Measurements from ENCODE around the gene C2orf78. TPM values are rescaled to one million over a fixed set of nuclear protein-coding genes. Genes with fewer than 3 reads are reported as not detected.
"Not testable (repeated sequence)": the region's sequence is repeated elsewhere in the genome, so short reads cannot be mapped to it uniquely, and the experiment has no call there.

The C2orf78 gene
- total and polyA plus RNA-seq, 2 donors from 2014 or later, result not detected

DNA sequence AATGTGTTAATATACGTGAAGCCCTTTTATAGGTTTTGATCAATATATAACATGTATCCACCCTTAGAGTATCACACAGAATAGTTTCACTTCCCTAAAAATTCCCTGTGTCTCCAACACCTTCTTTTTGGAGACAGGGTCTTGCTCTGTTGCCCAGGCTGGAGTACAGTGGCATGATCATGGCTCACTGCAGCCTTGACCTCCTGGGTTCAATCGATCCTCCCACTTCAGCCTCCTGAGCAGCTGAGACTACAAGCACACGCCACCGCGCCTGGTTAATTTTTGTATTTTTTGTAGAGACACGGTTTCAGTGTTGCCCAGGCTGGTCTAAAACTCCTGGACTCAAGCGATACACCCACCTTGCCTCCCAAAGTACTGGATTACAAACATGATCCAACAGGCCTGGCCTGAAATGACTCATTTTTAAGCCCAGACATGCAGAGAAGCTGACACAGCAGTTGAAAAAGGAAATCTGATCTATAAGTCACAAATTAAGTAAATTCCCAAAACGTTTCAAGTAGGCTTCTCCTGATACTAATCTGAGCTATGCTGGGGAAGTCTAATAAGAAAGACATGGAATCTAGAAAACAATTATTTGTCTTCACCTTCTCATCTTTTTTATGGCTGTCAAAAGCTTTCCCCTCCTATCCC, 7.0 kb upstream of the C2orf78 start:
- Histone ChIP-seq H3K9me3 (ENCODE audit: control insufficient read depth in 2 of 3, insufficient read depth in 1 of 3, low read length in 3 of 3) (no peaks in the 10 kb centered on the region), H3K27ac (ENCODE audit: low read depth in 2 of 2, low read length in 2 of 2) (no peak overlapping the region), H3K27me3 (ENCODE audit: control insufficient read depth, insufficient read depth, low read length) (no peaks in the 10 kb centered on the region), H3K4me1 (ENCODE audit: control insufficient read depth in 2 of 3, insufficient read depth in 2 of 3, low read depth in 1 of 3, low read length in 3 of 3) (peaks cover 4 to 7% (median 4%) of the 10 kb centered on the region in 3 donors), H3K36me3 (ENCODE audit: control insufficient read depth in 2 of 3, insufficient read depth in 3 of 3, low read length in 3 of 3) (peaks cover 10 to 25% (median 10%) of the 10 kb centered on the region in 3 donors), H3K9ac (ENCODE audit: low read length in 3 of 3) (no peak overlapping the region), H3K4me3 (ENCODE audit: low read length in 3 of 3) (no peak overlapping the region)
- FAIRE-seq (no peak), DNase-seq (no peak)
- TF ChIP-seq, protein P1, sequence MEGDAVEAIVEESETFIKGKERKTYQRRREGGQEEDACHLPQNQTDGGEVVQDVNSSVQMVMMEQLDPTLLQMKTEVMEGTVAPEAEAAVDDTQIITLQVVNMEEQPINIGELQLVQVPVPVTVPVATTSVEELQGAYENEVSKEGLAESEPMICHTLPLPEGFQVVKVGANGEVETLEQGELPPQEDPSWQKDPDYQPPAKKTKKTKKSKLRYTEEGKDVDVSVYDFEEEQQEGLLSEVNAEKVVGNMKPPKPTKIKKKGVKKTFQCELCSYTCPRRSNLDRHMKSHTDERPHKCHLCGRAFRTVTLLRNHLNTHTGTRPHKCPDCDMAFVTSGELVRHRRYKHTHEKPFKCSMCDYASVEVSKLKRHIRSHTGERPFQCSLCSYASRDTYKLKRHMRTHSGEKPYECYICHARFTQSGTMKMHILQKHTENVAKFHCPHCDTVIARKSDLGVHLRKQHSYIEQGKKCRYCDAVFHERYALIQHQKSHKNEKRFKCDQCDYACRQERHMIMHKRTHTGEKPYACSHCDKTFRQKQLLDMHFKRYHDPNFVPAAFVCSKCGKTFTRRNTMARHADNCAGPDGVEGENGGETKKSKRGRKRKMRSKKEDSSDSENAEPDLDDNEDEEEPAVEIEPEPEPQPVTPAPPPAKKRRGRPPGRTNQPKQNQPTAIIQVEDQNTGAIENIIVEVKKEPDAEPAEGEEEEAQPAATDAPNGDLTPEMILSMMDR (IDR thresholded peaks at IDR 0.05; ENCODE audit: borderline replicate concordance, extremely low read depth, insufficient read depth), result no peak
- intact Hi-C loops (cut with DNase I), result no loop called here

DNA sequence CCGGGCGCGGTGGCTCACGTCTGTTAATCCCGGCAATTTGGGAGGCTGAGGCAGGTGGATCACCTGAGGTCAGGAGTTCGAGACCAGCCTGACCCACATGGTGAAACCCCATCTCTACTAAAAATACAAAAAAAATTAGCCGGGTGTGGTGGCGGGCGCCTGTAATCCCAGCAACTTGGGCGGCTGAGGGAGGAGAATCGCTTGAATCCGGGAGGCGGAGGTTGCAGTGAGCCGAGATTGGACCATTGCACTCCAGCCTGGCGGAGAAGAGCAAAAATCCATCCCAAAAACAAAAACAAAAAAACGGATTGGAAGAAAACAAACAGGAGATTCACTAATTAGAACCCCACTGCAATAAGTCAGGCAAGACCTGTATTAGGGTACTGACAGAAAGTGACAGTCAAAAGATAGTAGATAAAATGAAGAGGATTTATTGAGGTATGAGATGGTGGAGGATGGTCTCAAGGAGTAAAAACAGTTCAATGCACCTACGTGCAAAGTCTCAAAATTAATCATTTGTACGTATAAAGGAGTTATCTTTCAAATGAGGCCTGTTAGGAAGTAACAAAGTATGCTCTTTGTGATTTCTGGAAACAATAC, 5.0 kb upstream of the C2orf78 start:
- H3K27ac ChIP-seq (ENCODE audit: low read depth in 2 of 2, low read length in 2 of 2); H3K36me3 ChIP-seq (ENCODE audit: control insufficient read depth in 2 of 3, insufficient read depth in 3 of 3, low read length in 3 of 3); intact Hi-C loops (cut with DNase I); DNase-seq; H3K27me3 ChIP-seq (ENCODE audit: control insufficient read depth, insufficient read depth, low read length); H3K9me3 ChIP-seq (ENCODE audit: control insufficient read depth in 2 of 3, insufficient read depth in 1 of 3, low read length in 3 of 3); H3K4me1 ChIP-seq (ENCODE audit: control insufficient read depth in 2 of 3, insufficient read depth in 2 of 3, low read depth in 1 of 3, low read length in 3 of 3); FAIRE-seq: not testable (repeated sequence)
- H3K4me3 ChIP-seq (ENCODE audit: low read length in 3 of 3), result peak overlapping the region; percentile 91 to 100 (median 96)
- peak overlapping the region; percentile 90 to 99 (median 96) for H3K9ac ChIP-seq (ENCODE audit: low read length in 3 of 3)

DNA sequence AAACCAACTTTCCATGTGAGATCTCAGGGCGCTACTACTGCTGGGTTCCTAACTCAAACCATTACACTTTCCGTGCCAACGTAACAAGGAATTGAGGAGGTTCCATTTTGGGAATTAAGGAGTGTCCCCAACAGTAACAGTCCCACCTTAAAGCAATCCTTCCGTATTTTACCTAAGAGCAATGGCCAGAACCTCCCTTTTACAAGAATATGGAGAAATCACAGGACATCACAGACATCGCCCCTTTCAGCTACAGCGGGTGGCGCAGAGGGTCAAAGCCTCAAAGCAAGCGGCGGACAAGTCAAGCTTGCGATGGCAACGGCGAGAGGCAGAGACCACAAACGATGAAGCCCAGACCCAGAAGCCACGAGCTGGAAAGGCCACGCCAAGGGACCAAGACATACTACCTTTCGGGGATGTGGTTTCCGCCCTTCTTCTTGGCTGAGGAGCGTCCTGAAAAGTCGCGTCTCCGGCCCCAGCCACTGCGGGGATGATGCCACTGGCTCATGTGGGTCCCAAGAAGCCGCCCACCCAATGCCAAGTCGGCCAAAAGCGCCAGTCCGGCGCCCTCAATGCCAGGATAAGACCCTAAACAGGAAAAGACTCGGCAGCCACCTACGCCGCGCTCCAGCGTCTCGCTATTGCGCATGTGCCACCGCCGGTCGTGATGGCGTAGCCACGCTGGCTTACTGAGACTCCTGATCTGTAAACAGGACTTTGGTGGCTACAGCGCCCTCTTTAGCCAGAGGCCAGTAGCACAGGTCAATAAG, 4.3 kb upstream of the C2orf78 start, which contains the start of gene DUSP11:
DUSP11 (minus strand) TSS at position 637 of the 770 bp plus-strand sequence; CDS start at position 508, 129 bp downstream.
- Histone ChIP-seq H3K27ac (ENCODE audit: low read depth in 2 of 2, low read length in 2 of 2) (peak within 1 kb of the TSS; percentile 87), H3K9ac (ENCODE audit: low read length in 3 of 3) (peak within 1 kb of the TSS; percentile 90 to 99 (median 96)), H3K9me3 (ENCODE audit: control insufficient read depth in 2 of 3, insufficient read depth in 1 of 3, low read length in 3 of 3) (no peaks in the 10 kb centered on the region), H3K36me3 (ENCODE audit: control insufficient read depth in 2 of 3, insufficient read depth in 3 of 3, low read length in 3 of 3) (peaks cover 3 to 4% (median 4%) of the 10 kb centered on the region in 3 donors), H3K27me3 (ENCODE audit: control insufficient read depth, insufficient read depth, low read length) (no peaks in the 10 kb centered on the region), H3K4me3 (ENCODE audit: low read length in 3 of 3) (peak within 1 kb of the TSS; percentile 91 to 100 (median 96)), H3K4me1 (ENCODE audit: control insufficient read depth in 2 of 3, insufficient read depth in 2 of 3, low read depth in 1 of 3, low read length in 3 of 3) (peaks cover 4 to 7% (median 4%) of the 10 kb centered on the region in 3 donors)
- TF ChIP-seq, protein P1 (IDR thresholded peaks at IDR 0.05; ENCODE audit: borderline replicate concordance, extremely low read depth, insufficient read depth), result peak; percentile 96
- peak; percentile 95 to 98 (median 96) for DNase-seq
- intact Hi-C loops (cut with DNase I), result no loop called here
- no peak for FAIRE-seq

DNA sequence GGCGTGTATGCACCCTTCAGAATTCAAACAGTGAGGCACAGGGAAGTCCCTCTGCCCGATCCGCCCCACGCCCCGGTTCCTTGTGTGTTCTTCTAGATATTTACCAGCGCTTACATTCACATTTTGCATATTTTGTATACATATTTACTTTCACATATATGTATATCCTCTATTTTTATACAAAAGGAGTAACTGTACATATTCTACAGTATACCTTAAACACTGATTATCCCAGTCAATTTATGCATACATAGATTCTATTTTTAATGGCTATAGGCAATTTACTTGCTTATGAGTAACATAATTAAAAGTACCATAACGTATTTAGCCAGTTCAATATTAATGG, 3.8 kb upstream of the C2orf78 start:
- Histone ChIP-seq H3K9me3 (ENCODE audit: control insufficient read depth in 2 of 3, insufficient read depth in 1 of 3, low read length in 3 of 3) (no peaks in the 10 kb centered on the region), H3K9ac (ENCODE audit: low read length in 3 of 3) (peak overlapping the region in 2 of 3 donors; percentile 11 to 16), H3K36me3 (ENCODE audit: control insufficient read depth in 2 of 3, insufficient read depth in 3 of 3, low read length in 3 of 3) (peaks cover 0 to 4% (median 2%) of the 10 kb centered on the region in 3 donors), H3K4me3 (ENCODE audit: low read length in 3 of 3) (peak overlapping the region; percentile 91 to 100 (median 96)), H3K27ac (ENCODE audit: low read depth in 2 of 2, low read length in 2 of 2) (no peak overlapping the region), H3K4me1 (ENCODE audit: control insufficient read depth in 2 of 3, insufficient read depth in 2 of 3, low read depth in 1 of 3, low read length in 3 of 3) (peaks cover 4 to 7% (median 4%) of the 10 kb centered on the region in 3 donors), H3K27me3 (ENCODE audit: control insufficient read depth, insufficient read depth, low read length) (no peaks in the 10 kb centered on the region)
- DNase-seq (no peak), FAIRE-seq (no peak)
- TF ChIP-seq, protein P1 (IDR thresholded peaks at IDR 0.05; ENCODE audit: borderline replicate concordance, extremely low read depth, insufficient read depth), result no peak
- intact Hi-C loops (cut with DNase I), result no loop called here

DNA sequence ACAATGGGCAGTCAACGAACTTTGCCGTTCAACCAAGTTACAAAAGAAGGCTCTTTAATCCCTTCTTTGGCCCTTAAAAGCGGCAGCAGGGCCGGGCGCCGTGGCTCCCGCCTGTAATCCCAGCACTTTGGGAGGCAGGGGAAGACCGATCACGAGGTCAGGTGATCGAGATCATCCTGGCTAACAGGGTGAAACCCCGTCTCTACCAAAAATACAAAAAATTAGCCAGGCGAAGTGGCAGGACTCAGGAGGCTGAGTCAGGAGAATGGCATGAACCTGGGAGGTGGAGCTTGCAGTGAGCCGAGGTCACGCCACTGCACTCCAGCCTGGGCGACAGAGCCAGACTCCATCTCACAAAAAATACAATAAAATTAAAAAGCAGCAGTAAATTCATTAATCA, 581 bp upstream of the C2orf78 start:
- intact Hi-C loops (cut with DNase I); FAIRE-seq; H3K27me3 ChIP-seq (ENCODE audit: control insufficient read depth, insufficient read depth, low read length); H3K9ac ChIP-seq (ENCODE audit: low read length in 3 of 3); H3K4me3 ChIP-seq (ENCODE audit: low read length in 3 of 3); H3K36me3 ChIP-seq (ENCODE audit: control insufficient read depth in 2 of 3, insufficient read depth in 3 of 3, low read length in 3 of 3); H3K9me3 ChIP-seq (ENCODE audit: control insufficient read depth in 2 of 3, insufficient read depth in 1 of 3, low read length in 3 of 3); H3K27ac ChIP-seq (ENCODE audit: low read depth in 2 of 2, low read length in 2 of 2); H3K4me1 ChIP-seq (ENCODE audit: control insufficient read depth in 2 of 3, insufficient read depth in 2 of 3, low read depth in 1 of 3, low read length in 3 of 3): not testable (repeated sequence)
- peak in 1 of 5 donors; percentile 45 for DNase-seq
